ENCODE results near the gene TMTC4. TPM values are rescaled to one million over a fixed set of nuclear protein-coding genes. Genes with fewer than 3 reads are reported as not detected.

Gene TMTC4
- total RNA-seq, 5 donors from 2014 or later (not counting 1 experiment from before 2014, with no cell fraction given) = 7.0 to 52.2 (median 27.7) TPM

DNA sequence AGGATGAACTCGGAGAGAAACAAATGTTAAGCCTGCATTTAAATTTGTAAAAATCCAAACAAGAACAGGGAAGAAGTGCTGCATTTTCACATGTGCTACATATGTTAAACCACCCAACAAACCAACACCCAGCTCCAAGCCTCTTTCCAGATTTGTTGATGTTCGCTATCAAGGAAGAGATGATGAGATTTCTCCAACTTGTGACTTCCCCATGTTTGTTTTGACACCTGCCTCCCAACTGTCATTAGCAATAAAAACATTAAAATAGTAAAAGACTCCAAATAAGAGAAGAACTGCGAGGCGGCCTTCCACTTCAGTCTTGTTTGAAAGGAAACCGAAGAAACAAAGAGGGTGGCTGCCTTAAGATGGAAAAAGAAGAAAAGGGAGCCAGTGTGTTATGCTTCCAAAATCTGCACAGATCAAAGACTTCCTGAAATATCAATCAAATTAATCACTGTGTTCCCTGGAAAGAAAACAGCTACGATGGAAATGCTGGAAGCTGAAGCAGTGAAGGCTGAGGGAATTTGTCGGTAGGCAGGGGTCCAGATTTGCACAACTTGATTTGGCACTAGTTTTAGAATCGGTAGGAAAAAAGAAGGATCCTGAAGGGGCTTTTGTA is 72.0 kb downstream of the TMTC4 start:
- 93% methylated on average over 3 of the region's 8 CpGs for WGBS (ENCODE audit: insufficient coverage)
- H3K4me1 ChIP-seq (ENCODE audit: control insufficient read depth in 1 of 2, extremely low read depth in 1 of 2, insufficient read depth in 2 of 2, low read length in 2 of 2) = no peaks in the 10 kb centered on the region
- no peaks in the 10 kb centered on the region for H3K9me3 Mint-ChIP-seq
- ChIA-PET POLR2A (no interaction called here), CTCF (no interaction called here)
- DNase-seq (no peak), ATAC-seq (replicated peaks in 1 of 4) (no peak)
- peaks cover 36% of the 10 kb centered on the region for H3K36me3 Mint-ChIP-seq
- no peaks in the 10 kb centered on the region for H3K9me3 ChIP-seq
- no peak overlapping the region for H3K4me3 ChIP-seq (ENCODE audit: control insufficient read depth in 1 of 2, extremely low read depth in 1 of 2, low read length in 1 of 2)
- peaks cover 5% of the 10 kb centered on the region in 2 donors for H3K36me3 ChIP-seq (ENCODE audit: control insufficient read depth in 2 of 2, extremely low read depth in 1 of 2, insufficient read depth in 1 of 2, low read length in 1 of 2)
- H3K27ac Mint-ChIP-seq = no peak overlapping the region
- no peak overlapping the region for H3K4me3 Mint-ChIP-seq
- no peaks in the 10 kb centered on the region for H3K27me3 ChIP-seq (replicated peaks in 1 of 2; ENCODE audit: control insufficient read depth in 2 of 2, extremely low read depth in 1 of 2, insufficient read depth in 2 of 2, low read length in 1 of 2)
- no peaks in the 10 kb centered on the region for H3K4me1 Mint-ChIP-seq
- H3K27ac ChIP-seq (ENCODE audit: low read length) = no peak overlapping the region
- H3K27me3 Mint-ChIP-seq = no peaks in the 10 kb centered on the region

DNA sequence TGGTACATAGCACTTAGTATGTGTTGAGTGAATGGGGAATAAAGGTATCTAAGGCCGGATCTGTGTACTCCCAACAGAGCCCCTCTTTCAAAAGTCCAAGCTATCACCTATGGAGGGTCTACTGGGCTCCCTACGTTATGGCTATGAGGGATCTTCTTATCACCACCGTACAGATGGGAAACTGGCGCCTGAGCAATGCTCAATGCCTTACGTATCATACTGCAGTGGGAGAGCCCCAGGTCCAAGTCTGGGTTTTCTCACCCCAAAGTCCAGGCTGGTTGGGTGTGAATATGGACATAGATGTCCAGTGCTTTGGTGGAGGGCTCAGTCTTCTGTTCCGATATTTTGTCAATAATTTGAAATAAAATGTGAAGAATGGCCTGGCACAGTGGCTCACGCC is 72.9 kb downstream of the TMTC4 start:
- H3K9me3 ChIP-seq = no peaks in the 10 kb centered on the region
- Mint-ChIP-seq H3K27me3 (peaks cover 0 to under 1% of the 10 kb centered on the region in 2 donors), H3K4me1 (no peaks in the 10 kb centered on the region), H3K27ac (no peak overlapping the region), H3K9me3 (no peaks in the 10 kb centered on the region), H3K36me3 (peaks cover 30% of the 10 kb centered on the region), H3K4me3 (no peak overlapping the region)
- peaks cover 2 to 5% of the 10 kb centered on the region in 2 donors for H3K36me3 ChIP-seq (ENCODE audit: control insufficient read depth in 2 of 2, extremely low read depth in 1 of 2, insufficient read depth in 1 of 2, low read length in 1 of 2)
- ChIA-PET CTCF (no interaction called here), POLR2A (no interaction called here)
- peaks cover 0 to 3% of the 10 kb centered on the region in 2 experiments for H3K27me3 ChIP-seq (replicated peaks in 1 of 2; ENCODE audit: control insufficient read depth in 2 of 2, extremely low read depth in 1 of 2, insufficient read depth in 2 of 2, low read length in 1 of 2)
- no peaks in the 10 kb centered on the region for H3K4me1 ChIP-seq (ENCODE audit: control insufficient read depth in 1 of 2, extremely low read depth in 1 of 2, insufficient read depth in 2 of 2, low read length in 2 of 2)
- 100% methylated on average over 4 of the region's 7 CpGs for WGBS (ENCODE audit: insufficient coverage)
- H3K27ac ChIP-seq (ENCODE audit: low read length) = no peak overlapping the region
- DNase-seq (no peak), ATAC-seq (replicated peaks in 1 of 4) (no peak)
- no peak overlapping the region for H3K4me3 ChIP-seq (ENCODE audit: control insufficient read depth in 1 of 2, extremely low read depth in 1 of 2, low read length in 1 of 2)

DNA sequence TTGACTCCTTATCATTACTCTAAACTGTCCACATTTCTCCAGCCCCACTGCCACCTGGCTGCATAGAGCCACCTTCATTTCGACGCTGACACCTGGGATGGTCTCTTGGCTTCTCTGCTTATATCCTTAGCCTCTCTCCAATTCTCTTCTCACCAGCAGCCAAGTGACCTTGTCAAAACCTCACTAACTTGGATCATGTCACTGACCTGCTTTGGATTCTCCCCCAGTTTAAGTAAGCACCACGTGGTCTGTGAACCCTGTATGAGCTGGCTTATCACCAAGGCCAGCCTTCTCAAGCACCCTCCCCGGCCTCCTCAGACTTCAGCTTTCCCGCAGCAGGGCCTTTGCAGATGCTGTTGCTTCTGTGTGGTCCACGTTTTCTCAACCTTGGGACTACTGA is 73.7 kb downstream of the TMTC4 start:
- CTCF ChIA-PET = interaction anchor here in 1 of 2 donors (0.6 kb wide), 1 partner anchor 86 kb away, joined by 3 read pairs; no protein-coding TSS in a partner anchor
- Mint-ChIP-seq H3K27ac (no peak overlapping the region), H3K27me3 (peaks cover 0 to 3% of the 10 kb centered on the region in 2 donors), H3K4me3 (no peak overlapping the region), H3K36me3 (peaks cover 24% of the 10 kb centered on the region), H3K4me1 (no peaks in the 10 kb centered on the region), H3K9me3 (no peaks in the 10 kb centered on the region)
- POLR2A ChIA-PET = no interaction called here
- Histone ChIP-seq H3K27ac (ENCODE audit: low read length) (no peak overlapping the region), H3K27me3 (replicated peaks in 1 of 2; ENCODE audit: control insufficient read depth in 2 of 2, extremely low read depth in 1 of 2, insufficient read depth in 2 of 2, low read length in 1 of 2) (peaks cover 0 to 3% of the 10 kb centered on the region in 2 experiments), H3K4me3 (ENCODE audit: control insufficient read depth in 1 of 2, extremely low read depth in 1 of 2, low read length in 1 of 2) (no peak overlapping the region), H3K4me1 (ENCODE audit: control insufficient read depth in 1 of 2, extremely low read depth in 1 of 2, insufficient read depth in 2 of 2, low read length in 2 of 2) (no peaks in the 10 kb centered on the region), H3K9me3 (no peaks in the 10 kb centered on the region), H3K36me3 (ENCODE audit: control insufficient read depth in 2 of 2, extremely low read depth in 1 of 2, insufficient read depth in 1 of 2, low read length in 1 of 2) (peaks cover 0 to 5% of the 10 kb centered on the region in 2 donors)
- 76% methylated on average over 3 of the region's 6 CpGs for WGBS (ENCODE audit: insufficient coverage)
- no peak for DNase-seq
- no peak for ATAC-seq (replicated peaks in 1 of 4)

DNA sequence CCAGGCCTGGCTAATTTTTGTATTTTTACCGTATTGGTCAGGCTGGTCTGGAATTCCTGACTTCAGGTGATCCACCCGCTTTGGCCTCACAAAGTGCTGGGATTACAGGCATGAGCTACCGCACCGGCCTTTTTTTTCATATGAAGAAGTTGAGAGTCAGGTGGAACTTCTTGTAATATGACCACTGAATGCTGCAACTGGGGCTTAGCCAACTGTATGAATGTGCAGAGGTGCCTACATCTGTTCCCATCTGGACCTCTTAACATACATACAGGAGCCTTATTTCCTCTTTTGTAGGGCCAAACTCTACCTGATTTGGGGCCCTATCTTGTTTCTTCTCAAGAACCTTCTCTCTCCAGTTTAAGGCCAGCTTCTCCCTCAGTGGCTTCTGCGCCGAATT is 74.1 kb downstream of the TMTC4 start:
- CTCF ChIA-PET = interaction anchor here in 1 of 2 donors (0.6 to 0.7 kb wide), 2 partner anchors 86 to 1395 kb away, joined by 3 to 6 read pairs; no protein-coding TSS in a partner anchor

DNA sequence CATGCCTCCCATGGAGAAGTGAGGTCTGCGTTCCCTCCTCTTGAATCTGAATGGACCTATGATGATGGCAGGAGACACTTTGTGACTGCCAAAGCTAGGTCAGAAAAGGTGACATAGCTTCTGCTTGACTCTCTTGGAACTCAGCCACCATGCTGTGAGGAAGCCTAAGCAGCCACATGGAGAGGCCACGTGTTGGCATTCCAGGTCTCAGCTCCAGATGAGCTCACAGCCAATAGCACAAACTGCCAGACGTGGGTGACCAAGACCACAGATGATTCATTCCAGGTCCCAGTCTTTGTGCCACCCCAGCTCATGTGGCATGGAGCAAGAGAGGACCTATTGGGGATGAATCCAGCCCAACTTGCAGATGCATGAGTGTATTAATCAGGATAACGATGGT is 77.3 kb downstream of the TMTC4 start:
- 97% methylated on average over 3 of the region's 4 CpGs for WGBS (ENCODE audit: insufficient coverage)

More for the DNA sequence above, 74.1 kb downstream of the TMTC4 start:
- no peak overlapping the region for H3K27ac ChIP-seq (ENCODE audit: low read length)
- H3K27me3 ChIP-seq (replicated peaks in 1 of 2; ENCODE audit: control insufficient read depth in 2 of 2, extremely low read depth in 1 of 2, insufficient read depth in 2 of 2, low read length in 1 of 2) = peaks cover 0 to 3% of the 10 kb centered on the region in 2 experiments
- no peak for ATAC-seq (replicated peaks in 1 of 4)
- WGBS (ENCODE audit: insufficient coverage) = 95% methylated on average over 5 of the region's 6 CpGs
- H3K4me1 ChIP-seq (ENCODE audit: control insufficient read depth in 1 of 2, extremely low read depth in 1 of 2, insufficient read depth in 2 of 2, low read length in 2 of 2) = no peaks in the 10 kb centered on the region
- POLR2A ChIA-PET = no interaction called here
- Mint-ChIP-seq H3K4me1 (no peaks in the 10 kb centered on the region), H3K4me3 (no peak overlapping the region), H3K36me3 (peaks cover 21% of the 10 kb centered on the region), H3K27me3 (peaks cover 0 to 3% of the 10 kb centered on the region in 2 donors), H3K9me3 (no peaks in the 10 kb centered on the region), H3K27ac (no peak overlapping the region)
- no peak overlapping the region for H3K4me3 ChIP-seq (ENCODE audit: control insufficient read depth in 1 of 2, extremely low read depth in 1 of 2, low read length in 1 of 2)
- DNase-seq = no peak
- H3K9me3 ChIP-seq = no peaks in the 10 kb centered on the region
- peaks cover 0 to 5% of the 10 kb centered on the region in 2 donors for H3K36me3 ChIP-seq (ENCODE audit: control insufficient read depth in 2 of 2, extremely low read depth in 1 of 2, insufficient read depth in 1 of 2, low read length in 1 of 2)

DNA sequence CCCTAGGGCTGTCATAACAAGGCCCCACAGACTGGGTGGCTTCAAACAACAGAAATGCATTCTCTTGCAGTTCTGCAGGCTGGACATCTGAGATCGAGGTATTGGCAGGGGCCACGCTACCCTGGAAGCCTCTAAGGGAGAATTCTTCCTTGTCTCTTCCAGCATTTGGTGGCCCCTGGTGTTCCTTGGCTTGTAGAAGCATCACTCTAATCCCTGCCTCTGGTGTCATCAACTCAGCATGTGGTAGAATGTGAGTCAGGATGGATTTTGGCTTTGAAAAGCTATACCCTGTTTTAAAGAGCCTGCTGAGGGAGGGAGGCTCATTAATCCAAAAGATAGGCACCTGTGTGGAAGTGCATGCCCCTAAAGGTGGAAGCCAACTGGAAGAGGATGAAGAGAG is 78.1 kb downstream of the TMTC4 start:
- H3K4me3 ChIP-seq (ENCODE audit: control insufficient read depth in 1 of 2, extremely low read depth in 1 of 2, low read length in 1 of 2) = no peak overlapping the region
- ChIA-PET CTCF (interaction anchor here in 1 of 2 donors (0.8 kb wide), 1 partner anchor 24 kb away, joined by 5 read pairs; no protein-coding TSS in a partner anchor), POLR2A (no interaction called here)
- Mint-ChIP-seq H3K27ac (no peak overlapping the region), H3K4me3 (no peak overlapping the region), H3K4me1 (no peaks in the 10 kb centered on the region), H3K9me3 (no peaks in the 10 kb centered on the region), H3K27me3 (peaks cover 0 to 3% of the 10 kb centered on the region in 2 donors), H3K36me3 (no peaks in the 10 kb centered on the region)
- H3K27me3 ChIP-seq (replicated peaks in 1 of 2; ENCODE audit: control insufficient read depth in 2 of 2, extremely low read depth in 1 of 2, insufficient read depth in 2 of 2, low read length in 1 of 2) = peaks cover 0 to 3% of the 10 kb centered on the region in 2 experiments
- no peaks in the 10 kb centered on the region for H3K9me3 ChIP-seq
- no peaks in the 10 kb centered on the region for H3K36me3 ChIP-seq (ENCODE audit: control insufficient read depth in 2 of 2, extremely low read depth in 1 of 2, insufficient read depth in 1 of 2, low read length in 1 of 2)
- H3K27ac ChIP-seq (ENCODE audit: low read length) = no peak overlapping the region
- DNase-seq (no peak), ATAC-seq (replicated peaks in 1 of 4) (no peak)
- WGBS (ENCODE audit: insufficient coverage) = 100% methylated on average over 2 of the region's 2 CpGs
- H3K4me1 ChIP-seq (ENCODE audit: control insufficient read depth in 1 of 2, extremely low read depth in 1 of 2, insufficient read depth in 2 of 2, low read length in 2 of 2) = no peaks in the 10 kb centered on the region

More for the DNA sequence above, 77.3 kb downstream of the TMTC4 start:
- Histone ChIP-seq H3K4me1 (ENCODE audit: control insufficient read depth in 1 of 2, extremely low read depth in 1 of 2, insufficient read depth in 2 of 2, low read length in 2 of 2) (no peaks in the 10 kb centered on the region), H3K27me3 (replicated peaks in 1 of 2; ENCODE audit: control insufficient read depth in 2 of 2, extremely low read depth in 1 of 2, insufficient read depth in 2 of 2, low read length in 1 of 2) (peaks cover 0 to 3% of the 10 kb centered on the region in 2 experiments), H3K36me3 (ENCODE audit: control insufficient read depth in 2 of 2, extremely low read depth in 1 of 2, insufficient read depth in 1 of 2, low read length in 1 of 2) (no peaks in the 10 kb centered on the region), H3K4me3 (ENCODE audit: control insufficient read depth in 1 of 2, extremely low read depth in 1 of 2, low read length in 1 of 2) (no peak overlapping the region), H3K9me3 (no peaks in the 10 kb centered on the region), H3K27ac (ENCODE audit: low read length) (no peak overlapping the region)
- H3K9me3 Mint-ChIP-seq = no peaks in the 10 kb centered on the region
- ATAC-seq (replicated peaks in 1 of 4) (no peak), DNase-seq (no peak)
- H3K36me3 Mint-ChIP-seq = no peaks in the 10 kb centered on the region
- H3K4me1 Mint-ChIP-seq = no peaks in the 10 kb centered on the region
- no peak overlapping the region for H3K27ac Mint-ChIP-seq
- ChIA-PET CTCF (interaction anchor here in 1 of 2 donors (1.0 kb wide), 1 partner anchor 10 kb away, joined by 3 read pairs; no protein-coding TSS in a partner anchor), POLR2A (no interaction called here)
- no peak overlapping the region for H3K4me3 Mint-ChIP-seq
- peaks cover 0 to 3% of the 10 kb centered on the region in 2 donors for H3K27me3 Mint-ChIP-seq

Data from T-cell (primary cell).